GM18868 (cell line): ENCODE measurements around the gene NCKAP5L.
"Not testable (repeated sequence)": the region's sequence is repeated elsewhere in the genome, so short reads cannot be mapped to it uniquely, and the experiment has no call there.

Experiments
- ATAC-seq: cut with Tn5 transposase; IDR thresholded peaks from one replicate; pipeline ENCODE4 v1.9.1; 2021; ENCODE audit warnings: mild to moderate bottlenecking, moderate library complexity; ENCODE audit not compliant: unreplicated experiment

NCKAP5L gene

GRCh38 chr12:49828133-49829091, at the start of gene NCKAP5L:
TSS of gene NCKAP5L (minus strand) at chr12:49828413. CDS start at chr12:49804044, 24,369 bp downstream.
- ATAC-seq = peak; percentile 83

GRCh38 chr12:49877066-49877465, 48.9 kb upstream of the NCKAP5L start:
- no peak for ATAC-seq

GRCh38 chr12:49876070-49876469, 47.9 kb upstream of the NCKAP5L start:
- ATAC-seq = no peak

GRCh38 chr12:49875115-49875720, 47.0 kb upstream of the NCKAP5L start:
- no peak for ATAC-seq

- no peak for ATAC-seq
These were observed 46.1 kb upstream of the NCKAP5L start for GRCh38 chr12:49874142-49874897.

- ATAC-seq = no peak
These were observed 45.2 kb upstream of the NCKAP5L start for GRCh38 chr12:49873361-49873934.

- no peak for ATAC-seq
These were observed 44.6 kb upstream of the NCKAP5L start for GRCh38 chr12:49872781-49873181.

GRCh38 chr12:49872381-49872780, 44.2 kb upstream of the NCKAP5L start:
- ATAC-seq = no peak

- not testable (repeated sequence) for ATAC-seq
These were observed 43.6 kb upstream of the NCKAP5L start for GRCh38 chr12:49871811-49872251.

- no peak for ATAC-seq
These were observed 43.0 kb upstream of the NCKAP5L start for GRCh38 chr12:49871263-49871561.

GRCh38 chr12:49870501-49871262, 42.5 kb upstream of the NCKAP5L start:
- ATAC-seq = no peak

- no peak for ATAC-seq
These were observed 41.7 kb upstream of the NCKAP5L start for GRCh38 chr12:49869816-49870500.

- no peak for ATAC-seq
These were observed 41.0 kb upstream of the NCKAP5L start for GRCh38 chr12:49868952-49869815.

- no peak for ATAC-seq
These were observed 40.2 kb upstream of the NCKAP5L start for GRCh38 chr12:49868449-49868848.

GRCh38 chr12:49867570-49868341, 39.5 kb upstream of the NCKAP5L start:
- ATAC-seq = no peak

- no peak for ATAC-seq
These were observed 38.8 kb upstream of the NCKAP5L start for GRCh38 chr12:49866859-49867569.

GRCh38 chr12:49865782-49866135, 37.5 kb upstream of the NCKAP5L start:
- ATAC-seq = no peak
